ENCODE results near the gene ZNF689.
A peak's percentile ranks its signal among the peaks of the same experiment; 100 is the strongest.

Gene ZNF689

GRCh38 chr16:30567991-30568638 lies 42.1 kb downstream of the ZNF689 start (continued):
- TF ChIP-seq INSM2 (tag by site-specific recombination; IDR thresholded peaks at IDR 0.05) (no peak), ZNF394 (tag by site-specific recombination; IDR thresholded peaks at IDR 0.05; ENCODE audit: borderline replicate concordance) (peak; percentile 61; the same call in 1 of the 2 replicates), ATF2 (tag by site-specific recombination; IDR thresholded peaks at IDR 0.05; ENCODE audit: low read depth) (peak; percentile 74), MEIS1 (CRISPR knock-in tag; IDR thresholded peaks at IDR 0.05; ENCODE audit: borderline replicate concordance) (no peak), ZNF660 (tag by site-specific recombination; IDR thresholded peaks at IDR 0.05) (0 out of 2 replicates have a peak, but pooled peaks have one; percentile 48), ZNF24 (tag by site-specific recombination; IDR thresholded peaks at IDR 0.05) (peak; percentile 84), PRDM1 (tag by site-specific recombination; IDR thresholded peaks at IDR 0.05) (0 out of 2 replicates have a peak, but pooled peaks have one; percentile 9), SP3 (tag by site-specific recombination; IDR thresholded peaks at IDR 0.05) (no peak), ZBTB1 (tag by site-specific recombination; IDR thresholded peaks at IDR 0.05) (no peak), ZNF23 (tag by site-specific recombination; IDR thresholded peaks at IDR 0.05; ENCODE audit: borderline replicate concordance) (no peak), PATZ1 (tag by site-specific recombination; IDR thresholded peaks at IDR 0.05) (peak; percentile 60), ZNF391 (tag by site-specific recombination; IDR thresholded peaks at IDR 0.05; ENCODE audit: borderline replicate concordance, low read depth) (no peak), PRDM10 (tag by site-specific recombination; IDR thresholded peaks at IDR 0.05) (peak; percentile 66), ZNF600 (tag by site-specific recombination; IDR thresholded peaks at IDR 0.05) (peak; percentile 60), ZNF561 (tag by site-specific recombination; IDR thresholded peaks at IDR 0.05; ENCODE audit: borderline replicate concordance) (peak; percentile 75), YY1 (tag by site-specific recombination; IDR thresholded peaks at IDR 0.05) (no peak), ZNF2 (tag by site-specific recombination; IDR thresholded peaks at IDR 0.05) (peak; percentile 81), ZNF558 (tag by site-specific recombination; IDR thresholded peaks at IDR 0.05) (0 out of 2 replicates have a peak, but pooled peaks have one; percentile 11), PRDM6 (tag by site-specific recombination; IDR thresholded peaks at IDR 0.05) (peak; percentile 90; the same call in 1 of the 2 replicates), KLF17 (tag by site-specific recombination; IDR thresholded peaks at IDR 0.05) (no peak), OSR2 (tag by site-specific recombination; IDR thresholded peaks at IDR 0.05) (peak; percentile 76), ZNF184 (tag by site-specific recombination; IDR thresholded peaks at IDR 0.05) (0 out of 2 replicates have a peak, but pooled peaks have one; percentile 41), IKZF3 (tag by site-specific recombination; IDR thresholded peaks at IDR 0.05) (peak; percentile 48; the same call in 1 of the 2 replicates), ZNF768 (tag by site-specific recombination; IDR thresholded peaks at IDR 0.05) (no peak), ZNF843 (tag by site-specific recombination; IDR thresholded peaks at IDR 0.05) (peak; percentile 54), ZNF629 (tag by site-specific recombination; IDR thresholded peaks at IDR 0.05) (peak; percentile 90), ZNF311 (tag by site-specific recombination; IDR thresholded peaks at IDR 0.05; ENCODE audit: borderline replicate concordance) (no peak), WT1 (tag by site-specific recombination; IDR thresholded peaks at IDR 0.05) (peak; percentile 40; the same call in 1 of the 2 replicates), SCRT2 (tag by site-specific recombination; IDR thresholded peaks at IDR 0.05) (peak; percentile 86)

Measured in HEK293 (cell line).